Activated T-cell treated with anti-CD3 and anti-CD28 coated beads for 24 hours (primary cell): Measurements from ENCODE around the gene PLEKHO2.

Source experiments
- DNase-seq: peaks from one replicate; pipeline ENCODE4 v3.0.0-alpha.2; 2020; ENCODE audit warnings: low read depth

Gene PLEKHO2

DNA sequence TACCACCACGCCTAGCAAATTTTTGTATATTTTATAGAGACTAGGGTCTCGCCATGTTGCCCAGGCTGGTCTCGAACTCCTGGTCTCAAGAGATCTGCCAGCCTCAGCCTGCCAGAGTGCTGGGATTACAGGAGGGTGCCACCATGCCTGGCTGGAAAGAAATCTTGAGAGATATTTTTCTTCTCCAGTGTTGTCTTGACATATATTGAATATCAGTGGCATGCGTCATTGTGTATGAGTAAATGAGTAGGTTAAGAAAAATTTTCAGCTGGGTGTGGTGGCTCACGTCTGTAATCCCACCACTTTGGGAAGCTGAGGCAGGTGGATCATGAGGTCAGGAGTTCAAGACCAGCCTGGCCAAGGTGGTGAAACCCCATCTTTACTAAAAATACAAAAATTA is 12.7 kb upstream of the PLEKHO2 start:
- DNase-seq = no peak

- no peak for DNase-seq
Observed at GRCh38 chr15:64833690-64834089, 8.0 kb upstream of the PLEKHO2 start.

- no peak for DNase-seq
Observed at GRCh38 chr15:64836023-64836536, 5.6 kb upstream of the PLEKHO2 start.

- no peak for DNase-seq
Observed at GRCh38 chr15:64837502-64837901, 4.2 kb upstream of the PLEKHO2 start.

GRCh38 chr15:64841060-64841343 is 713 bp upstream of the PLEKHO2 start:
- DNase-seq = no peak

DNA sequence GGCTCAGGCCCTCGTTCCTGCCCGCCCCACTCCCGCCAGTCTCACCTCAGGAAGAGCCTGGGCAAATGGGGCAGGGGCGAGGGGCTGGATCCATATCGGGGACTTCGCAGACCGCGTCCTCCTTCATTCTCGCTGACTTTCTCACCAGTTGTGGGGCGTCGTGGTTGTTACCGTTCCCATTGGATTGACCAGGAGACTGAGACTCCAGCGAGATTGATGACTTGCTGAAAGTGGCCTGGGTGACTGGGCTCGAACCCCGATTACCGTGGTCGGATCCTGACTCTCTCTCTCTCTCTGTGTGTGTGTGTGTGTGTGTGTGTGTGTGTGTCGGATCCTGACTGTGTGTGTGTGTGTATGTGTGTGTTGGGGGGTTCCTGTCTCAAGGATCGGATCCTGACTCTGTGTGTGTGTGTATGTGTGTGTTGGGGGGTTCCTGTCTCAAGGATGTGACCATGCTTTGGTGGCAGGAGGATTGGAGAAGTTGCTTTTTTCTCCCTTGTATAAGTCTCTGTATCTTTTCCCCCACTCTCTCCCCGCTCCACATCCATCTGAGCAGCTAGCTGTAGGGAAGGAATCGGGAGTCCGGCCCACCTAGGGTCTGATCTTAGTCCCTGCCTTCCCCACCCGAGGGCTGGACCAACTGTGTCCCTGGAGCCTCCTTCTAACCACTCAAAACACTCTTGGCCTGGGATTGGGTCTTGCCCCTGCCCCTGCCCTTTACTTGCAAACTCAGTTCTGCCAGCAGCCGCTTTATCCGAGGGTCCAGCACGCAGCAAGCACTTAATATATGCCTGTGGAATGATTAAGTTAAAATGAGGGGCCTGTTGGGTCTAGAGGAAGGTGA is 603 bp downstream of the PLEKHO2 start:
- no peak for DNase-seq

DNA sequence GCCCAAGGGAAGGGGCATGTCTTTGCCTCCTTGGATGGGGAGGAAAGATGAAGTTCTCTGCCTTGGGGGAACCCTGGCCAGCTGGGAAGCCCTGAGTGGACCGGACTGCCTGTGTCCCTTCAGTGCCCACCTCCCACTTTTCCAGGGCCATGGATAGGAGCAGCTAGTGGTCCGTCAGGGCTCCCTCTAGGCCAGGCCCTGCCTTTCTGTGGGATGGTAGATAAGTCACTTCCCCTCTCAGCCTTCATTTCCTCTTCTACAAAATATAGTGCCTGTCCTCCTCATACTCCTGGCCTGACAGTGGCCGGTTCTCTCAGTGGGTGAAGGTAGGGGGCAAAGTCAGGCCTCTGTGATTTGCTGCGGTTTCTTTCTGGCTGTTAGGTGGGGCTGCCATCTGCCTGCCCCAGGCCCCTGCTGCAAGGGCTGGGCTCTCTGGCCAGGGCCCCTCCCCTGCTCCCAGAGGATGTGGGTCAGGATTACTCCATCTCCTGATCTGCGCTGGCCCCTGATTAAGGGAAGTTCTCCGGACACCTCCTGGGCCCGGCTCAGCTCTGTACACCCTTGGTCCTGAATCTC is 1.4 kb downstream of the PLEKHO2 start:
- DNase-seq = no peak

DNA sequence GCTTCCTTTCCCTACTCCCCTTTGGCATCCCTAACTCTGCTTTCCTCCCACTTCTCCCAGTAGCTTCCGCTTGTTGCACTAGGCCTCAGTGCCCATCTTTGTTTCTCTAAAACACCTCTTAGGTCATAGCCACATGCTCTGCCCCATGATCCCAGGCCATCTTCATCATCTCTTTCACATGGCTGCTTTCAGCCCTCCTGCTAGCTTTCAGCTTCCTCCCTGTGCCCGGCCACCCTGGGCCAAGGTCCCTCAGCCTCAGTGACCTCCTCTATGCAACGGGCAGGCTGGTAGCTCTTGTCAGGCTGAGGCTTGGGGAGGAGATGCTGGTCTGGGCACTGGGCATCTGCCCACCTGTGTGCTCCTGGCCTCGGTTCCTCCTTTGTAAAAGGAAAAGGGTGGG is 2.3 kb downstream of the PLEKHO2 start:
- DNase-seq = no peak

- DNase-seq = no peak
Observed at GRCh38 chr15:64844576-64845145, 2.9 kb downstream of the PLEKHO2 start.

- no peak for DNase-seq
Observed at GRCh38 chr15:64845183-64845611, 3.5 kb downstream of the PLEKHO2 start.

GRCh38 chr15:64845831-64846595 is 4.3 kb downstream of the PLEKHO2 start:
- DNase-seq = no peak

GRCh38 chr15:64847016-64847415 is 5.3 kb downstream of the PLEKHO2 start:
- no peak for DNase-seq

- no peak for DNase-seq
Observed at GRCh38 chr15:64847448-64847847, 5.7 kb downstream of the PLEKHO2 start.

GRCh38 chr15:64847876-64848716 is 6.4 kb downstream of the PLEKHO2 start:
- DNase-seq = no peak

DNA sequence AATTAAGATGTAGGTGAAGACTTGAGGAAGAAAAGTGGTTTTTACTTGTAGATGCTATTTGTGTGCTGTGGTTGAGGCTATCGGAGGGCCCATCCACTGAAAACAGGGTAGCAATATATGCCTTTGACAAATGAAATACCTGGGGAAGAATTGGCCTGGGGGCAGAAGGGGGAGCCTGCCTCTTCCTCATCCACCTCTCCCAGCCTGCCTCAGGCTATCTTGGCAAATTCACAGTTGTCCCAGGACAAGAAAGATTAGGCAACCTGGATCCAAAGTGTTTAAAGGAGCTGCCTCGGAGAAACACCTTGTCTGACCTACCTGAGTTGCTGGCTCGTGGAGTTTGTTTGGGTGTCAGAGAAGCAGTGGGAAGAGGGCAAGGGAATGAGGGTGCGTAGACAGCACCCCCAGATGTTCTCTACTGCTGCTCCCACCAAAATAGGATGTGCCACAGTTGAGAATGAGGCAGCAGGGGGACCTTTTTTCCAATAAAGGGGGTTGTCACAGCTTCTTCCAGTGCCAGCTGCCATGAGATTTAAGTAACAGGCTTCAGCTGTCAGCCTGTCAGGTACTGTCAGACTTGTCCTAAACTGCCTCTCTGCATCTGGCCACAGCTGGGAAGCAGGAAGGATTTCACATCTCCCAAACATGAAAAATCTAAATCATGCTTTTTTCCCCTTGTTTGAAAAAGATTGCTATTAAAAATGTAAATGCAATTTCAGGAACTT is 9.2 kb downstream of the PLEKHO2 start:
- DNase-seq = no peak

DNA sequence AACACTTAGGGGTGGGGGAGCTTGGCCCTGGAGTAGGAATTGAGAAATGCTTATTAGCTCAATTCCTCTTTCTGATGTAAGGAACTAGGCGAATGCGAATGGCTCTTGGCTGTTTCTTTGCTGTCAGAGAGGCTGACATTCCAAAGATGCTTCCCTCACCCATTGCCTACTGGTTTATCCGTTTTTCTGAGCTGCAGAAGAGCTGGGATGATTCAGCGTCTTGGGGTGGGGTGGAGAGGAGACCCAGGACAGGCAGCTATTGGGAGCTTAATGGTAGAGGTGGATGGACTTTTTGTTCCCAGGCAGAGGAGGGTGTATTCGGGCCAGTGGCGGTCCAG is 9.8 kb downstream of the PLEKHO2 start:
- DNase-seq = no peak

GRCh38 chr15:64854041-64854440 is 12.3 kb downstream of the PLEKHO2 start:
- DNase-seq = no peak

GRCh38 chr15:64854526-64854925 is 12.8 kb downstream of the PLEKHO2 start:
- DNase-seq = no peak

DNA sequence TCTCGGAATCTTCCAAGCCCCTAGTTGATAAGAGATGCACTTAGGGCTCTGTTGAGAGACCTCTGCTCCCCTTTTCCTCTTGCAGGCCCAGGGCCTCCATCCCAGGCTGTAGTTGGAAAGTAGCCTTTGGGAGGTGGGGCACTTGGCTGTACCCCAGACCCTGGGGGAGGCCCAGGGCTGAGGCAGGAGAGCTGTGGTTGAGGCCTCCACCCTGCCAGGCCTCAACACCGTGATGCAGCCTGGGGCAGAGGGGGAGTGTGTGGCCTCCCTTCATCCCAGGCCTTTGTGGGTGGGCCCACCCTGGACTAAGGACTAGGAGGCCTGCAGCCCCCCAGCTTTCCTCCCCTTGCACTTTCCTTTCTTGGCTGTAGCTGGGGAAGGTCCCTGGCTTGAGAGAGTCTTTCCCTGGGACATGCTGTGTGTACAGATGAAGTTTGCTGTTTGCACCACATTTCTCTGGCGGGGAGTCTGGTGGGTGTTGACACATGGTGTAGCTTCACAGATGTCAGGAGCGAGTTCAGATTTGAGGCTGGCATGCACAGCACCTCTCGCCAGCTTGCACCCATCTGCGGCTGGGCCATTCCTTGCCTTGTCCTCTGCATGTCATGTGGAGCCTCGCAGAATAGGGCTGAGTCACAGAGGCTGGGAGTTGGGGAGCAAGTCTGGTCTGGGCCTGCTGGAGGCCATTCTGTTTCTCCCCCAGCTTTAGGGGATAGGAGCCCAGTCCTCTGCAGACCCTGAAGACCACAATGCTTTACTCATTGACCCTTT is 13.7 kb downstream of the PLEKHO2 start:
- no peak for DNase-seq

DNA sequence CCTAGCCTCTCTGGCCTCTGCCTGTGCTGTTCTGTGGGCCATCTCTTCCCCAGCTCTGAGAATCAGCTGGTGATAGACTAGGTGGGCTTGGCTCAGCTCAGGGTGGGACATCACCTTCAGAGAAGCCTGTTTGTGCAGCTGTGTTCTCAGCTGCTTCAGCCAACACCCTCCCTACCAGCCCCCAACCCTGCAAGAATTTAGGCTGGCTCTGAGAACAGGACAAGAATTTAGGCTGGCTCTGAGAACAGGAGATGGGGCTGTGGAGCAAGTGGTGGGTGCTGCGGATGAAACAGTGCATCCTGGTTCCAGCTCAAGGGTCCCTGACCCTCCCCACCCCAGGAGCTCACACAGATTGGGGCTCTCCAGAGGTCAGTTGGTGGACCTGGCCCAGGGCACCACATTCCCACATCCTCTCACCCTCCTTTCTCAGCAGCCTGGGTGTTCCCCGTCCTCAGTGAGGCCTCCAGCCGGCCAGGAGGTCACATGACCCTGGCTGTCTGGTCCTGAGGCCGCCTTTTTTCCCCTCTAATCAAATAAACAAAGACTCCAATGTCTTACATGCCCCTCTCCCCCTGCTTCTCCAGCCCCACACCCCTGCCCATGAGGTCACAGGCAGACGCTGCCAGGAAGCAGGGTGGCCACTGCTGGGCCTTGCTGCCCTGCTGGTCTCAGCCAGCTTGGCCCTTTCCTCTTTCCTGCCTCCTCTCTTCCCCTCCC is 14.9 kb downstream of the PLEKHO2 start:
- DNase-seq = no peak
